Measurements from ENCODE around the gene SLC6A1.

The SLC6A1 gene

DNA sequence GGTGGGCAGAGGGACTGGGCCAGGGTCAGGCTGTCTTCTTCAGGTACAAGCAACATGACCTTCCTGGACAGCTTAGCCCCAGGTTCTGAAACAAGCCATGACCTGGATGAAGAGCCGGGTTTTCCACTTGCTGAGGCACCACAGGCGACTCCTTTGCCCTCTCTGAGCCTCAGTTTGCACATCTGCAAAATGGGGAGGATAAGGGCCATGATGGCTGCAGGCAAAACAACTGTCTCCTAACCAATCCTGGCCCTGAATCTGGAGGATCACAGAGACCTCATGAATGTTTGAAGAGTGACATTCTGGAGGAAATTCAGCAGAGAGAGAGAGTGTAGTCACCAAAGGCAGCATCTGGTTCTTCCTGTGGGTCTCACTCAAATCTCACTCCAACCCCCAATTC is 8.0 kb downstream of the SLC6A1 start:
- no peaks in the 10 kb centered on the region for H3K9me3 ChIP-seq (ENCODE audit: severe bottlenecking)
- no peak for DNase-seq
- no peak overlapping the region for H3K4me3 ChIP-seq (ENCODE audit: low read depth, low read length)
- peaks cover 5% of the 10 kb centered on the region for H3K27me3 ChIP-seq (ENCODE audit: insufficient read depth, low read depth, severe bottlenecking)
- no peak overlapping the region for H3K27ac ChIP-seq
- TF ChIP-seq, protein P1, sequence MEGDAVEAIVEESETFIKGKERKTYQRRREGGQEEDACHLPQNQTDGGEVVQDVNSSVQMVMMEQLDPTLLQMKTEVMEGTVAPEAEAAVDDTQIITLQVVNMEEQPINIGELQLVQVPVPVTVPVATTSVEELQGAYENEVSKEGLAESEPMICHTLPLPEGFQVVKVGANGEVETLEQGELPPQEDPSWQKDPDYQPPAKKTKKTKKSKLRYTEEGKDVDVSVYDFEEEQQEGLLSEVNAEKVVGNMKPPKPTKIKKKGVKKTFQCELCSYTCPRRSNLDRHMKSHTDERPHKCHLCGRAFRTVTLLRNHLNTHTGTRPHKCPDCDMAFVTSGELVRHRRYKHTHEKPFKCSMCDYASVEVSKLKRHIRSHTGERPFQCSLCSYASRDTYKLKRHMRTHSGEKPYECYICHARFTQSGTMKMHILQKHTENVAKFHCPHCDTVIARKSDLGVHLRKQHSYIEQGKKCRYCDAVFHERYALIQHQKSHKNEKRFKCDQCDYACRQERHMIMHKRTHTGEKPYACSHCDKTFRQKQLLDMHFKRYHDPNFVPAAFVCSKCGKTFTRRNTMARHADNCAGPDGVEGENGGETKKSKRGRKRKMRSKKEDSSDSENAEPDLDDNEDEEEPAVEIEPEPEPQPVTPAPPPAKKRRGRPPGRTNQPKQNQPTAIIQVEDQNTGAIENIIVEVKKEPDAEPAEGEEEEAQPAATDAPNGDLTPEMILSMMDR (IDR thresholded peaks at IDR 0.05; ENCODE audit: low read depth, low read length), result no peak
- H3K36me3 ChIP-seq, result no peaks in the 10 kb centered on the region

DNA sequence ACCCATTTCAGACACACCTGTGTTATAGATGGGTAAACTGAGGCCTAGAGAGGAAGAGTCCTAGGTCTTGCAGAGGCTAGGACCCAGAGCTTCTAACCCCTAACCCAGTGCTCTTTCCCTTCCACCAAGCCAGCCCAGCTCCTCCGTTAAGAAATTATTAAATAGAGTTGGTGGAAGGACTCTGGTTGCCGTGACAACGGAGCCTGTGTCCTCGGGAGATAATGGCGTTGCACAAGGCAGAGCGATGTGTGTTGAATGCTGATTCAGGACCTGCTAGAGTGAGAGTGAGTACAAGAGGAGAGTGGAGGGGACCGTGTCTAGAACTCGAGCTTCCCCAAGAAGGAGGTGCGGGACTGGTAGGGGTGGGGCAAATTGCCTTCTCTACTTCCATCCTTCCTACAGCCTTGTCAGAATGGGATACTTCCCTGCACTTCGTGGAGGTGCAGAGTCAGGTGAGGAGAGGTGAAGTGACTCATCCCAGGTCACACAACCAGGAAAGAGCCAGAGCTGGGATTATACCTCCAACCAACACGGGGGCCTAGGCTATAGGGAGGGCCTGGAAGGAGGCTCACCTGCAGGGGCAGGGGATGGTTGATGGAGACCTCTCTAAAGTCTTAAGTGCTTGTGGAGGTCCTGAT is 8.6 kb downstream of the SLC6A1 start:
- TF ChIP-seq, protein P1 (IDR thresholded peaks at IDR 0.05; ENCODE audit: low read depth, low read length), result no peak
- peaks cover 5% of the 10 kb centered on the region for H3K27me3 ChIP-seq (ENCODE audit: insufficient read depth, low read depth, severe bottlenecking)
- no peaks in the 10 kb centered on the region for H3K9me3 ChIP-seq (ENCODE audit: severe bottlenecking)
- no peak for DNase-seq
- H3K4me3 ChIP-seq (ENCODE audit: low read depth, low read length), result no peak overlapping the region
- H3K36me3 ChIP-seq, result no peaks in the 10 kb centered on the region
- H3K27ac ChIP-seq, result no peak overlapping the region

DNA sequence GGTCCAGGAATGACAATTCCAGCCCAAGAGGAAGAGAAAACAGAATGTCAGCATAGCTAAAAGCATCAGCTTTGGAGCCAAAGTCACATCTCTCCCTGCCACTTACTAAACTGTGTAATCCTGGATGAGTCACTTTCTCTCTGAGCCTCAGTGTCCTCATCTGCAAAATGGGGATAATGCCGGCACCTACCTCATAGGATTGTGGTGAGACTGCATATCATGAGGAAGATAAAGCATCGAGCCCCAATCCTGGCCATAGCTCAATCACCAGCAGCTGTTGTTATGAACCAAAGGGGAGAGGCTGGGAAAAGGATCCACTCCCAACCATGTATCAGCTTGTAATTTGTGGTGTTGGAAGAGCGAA is 9.1 kb downstream of the SLC6A1 start:
- Histone ChIP-seq H3K9me3 (ENCODE audit: severe bottlenecking) (no peaks in the 10 kb centered on the region), H3K36me3 (no peaks in the 10 kb centered on the region), H3K4me3 (ENCODE audit: low read depth, low read length) (no peak overlapping the region), H3K27ac (no peak overlapping the region), H3K27me3 (ENCODE audit: insufficient read depth, low read depth, severe bottlenecking) (peaks cover 1% of the 10 kb centered on the region)
- TF ChIP-seq, protein P1 (IDR thresholded peaks at IDR 0.05; ENCODE audit: low read depth, low read length), result no peak
- no peak for DNase-seq

DNA sequence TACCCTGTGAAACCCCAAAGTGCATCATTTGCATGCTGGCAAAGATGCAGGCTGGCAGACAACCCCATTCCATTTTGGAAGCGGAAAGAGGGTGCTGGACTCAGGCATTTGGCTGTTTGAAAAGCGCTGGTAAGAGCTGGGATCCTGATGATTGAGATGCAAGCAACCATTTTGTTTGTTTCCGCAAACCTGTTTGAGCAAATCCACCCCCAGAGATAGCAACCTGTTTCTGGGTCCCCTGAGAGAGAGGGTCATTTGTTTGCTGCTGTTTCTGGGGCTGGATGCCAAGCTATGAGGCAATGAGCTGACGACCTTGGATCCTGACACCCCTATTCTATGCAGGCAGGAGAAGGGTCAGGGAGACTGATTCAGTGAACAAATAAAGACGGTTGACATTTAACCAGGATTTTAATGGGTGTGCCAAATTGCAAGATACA is 9.8 kb downstream of the SLC6A1 start:
- TF ChIP-seq, protein P1 (IDR thresholded peaks at IDR 0.05; ENCODE audit: low read depth, low read length), result no peak
- no peak overlapping the region for H3K4me3 ChIP-seq (ENCODE audit: low read depth, low read length)
- no peaks in the 10 kb centered on the region for H3K36me3 ChIP-seq
- no peak for DNase-seq
- no peaks in the 10 kb centered on the region for H3K9me3 ChIP-seq (ENCODE audit: severe bottlenecking)
- no peaks in the 10 kb centered on the region for H3K27me3 ChIP-seq (ENCODE audit: insufficient read depth, low read depth, severe bottlenecking)
- no peak overlapping the region for H3K27ac ChIP-seq

DNA sequence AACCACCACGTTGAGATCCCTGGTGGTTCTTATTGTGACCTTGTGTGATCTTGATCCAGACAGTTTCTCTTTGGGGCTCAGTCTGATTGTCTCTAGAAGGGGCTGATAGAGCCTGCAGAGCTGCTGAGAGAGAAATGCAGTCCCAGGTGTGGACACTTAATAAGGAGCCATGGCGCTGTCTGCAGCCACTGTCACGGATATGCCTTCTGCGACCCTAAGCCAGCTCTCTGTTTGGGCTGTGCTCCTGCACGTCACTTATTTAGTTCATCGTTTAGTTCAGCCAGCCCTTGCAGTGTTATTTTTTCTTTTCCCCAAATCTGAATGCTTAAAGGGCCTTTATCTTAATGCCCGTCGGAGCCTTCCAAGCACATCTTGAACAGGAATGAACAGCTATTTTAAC is 12.0 kb downstream of the SLC6A1 start:
- H3K4me3 ChIP-seq (ENCODE audit: low read depth, low read length), result no peak overlapping the region
- no peaks in the 10 kb centered on the region for H3K36me3 ChIP-seq
- no peaks in the 10 kb centered on the region for H3K27me3 ChIP-seq (ENCODE audit: insufficient read depth, low read depth, severe bottlenecking)
- no peak overlapping the region for H3K27ac ChIP-seq
- no peaks in the 10 kb centered on the region for H3K9me3 ChIP-seq (ENCODE audit: severe bottlenecking)
- TF ChIP-seq, protein P1 (IDR thresholded peaks at IDR 0.05; ENCODE audit: low read depth, low read length), result no peak
- DNase-seq, result no peak

DNA sequence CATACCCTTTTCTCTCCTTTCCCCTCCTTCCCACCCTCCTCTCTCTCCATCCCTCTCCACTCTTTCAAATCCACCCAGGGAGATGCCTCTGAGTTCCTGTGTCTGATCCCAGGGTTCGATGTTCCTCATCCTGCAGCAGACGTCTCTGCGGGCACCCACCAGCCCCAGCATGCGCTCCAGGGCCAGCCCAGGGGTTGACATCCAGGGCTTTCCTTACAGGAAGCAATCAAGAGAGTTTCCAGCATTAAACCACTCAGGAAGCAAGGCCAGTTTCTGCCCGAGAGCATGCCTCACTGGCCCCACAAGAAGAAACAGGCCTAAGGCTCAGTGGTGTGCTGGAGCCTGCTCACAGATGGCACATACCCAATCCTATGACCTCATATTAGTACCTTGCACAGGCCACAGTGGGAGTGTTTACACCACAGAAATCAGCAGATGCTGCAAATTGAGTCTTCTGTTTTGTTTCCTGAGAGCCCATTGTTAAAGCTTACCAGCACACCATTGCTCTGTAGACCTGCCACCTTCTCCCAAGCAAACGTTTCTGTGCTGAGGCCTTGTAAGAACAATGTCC is 13.2 kb downstream of the SLC6A1 start:
- Histone ChIP-seq H3K9me3 (ENCODE audit: severe bottlenecking) (no peaks in the 10 kb centered on the region), H3K36me3 (no peaks in the 10 kb centered on the region), H3K4me3 (ENCODE audit: low read depth, low read length) (no peak overlapping the region), H3K27me3 (ENCODE audit: insufficient read depth, low read depth, severe bottlenecking) (no peaks in the 10 kb centered on the region), H3K27ac (no peak overlapping the region)
- no peak for DNase-seq
- TF ChIP-seq, protein P1 (IDR thresholded peaks at IDR 0.05; ENCODE audit: low read depth, low read length), result no peak
